DOHH2 (cell line): Measurements from ENCODE around the gene ZBTB7C.

ENCODE experiments used
- H3F3A ChIP-seq: fragments of 200-600 bp; sonication (generic), shearing (Covaris generic); 2 replicates; pipeline ENCODE4 v1.6.0; 2016; ENCODE audit warnings: antibody characterized with exemption, mild to moderate bottlenecking; ENCODE audit not compliant: control insufficient read depth, insufficient read depth
- H3K27ac ChIP-seq: fragments of 200-600 bp; sonication (generic); 2 replicates; pipeline ENCODE4 v1.5.1; 2014; ENCODE audit warnings: low read depth, mild to moderate bottlenecking, low read length, moderate library complexity
- H3K27me3 ChIP-seq: fragments of 200-600 bp; sonication (generic); 2 replicates; pipeline ENCODE4 v1.6.1; 2014; ENCODE audit warnings: mild to moderate bottlenecking, low read length, mixed read lengths; ENCODE audit not compliant: control insufficient read depth
- H3K36me3 ChIP-seq: fragments of 200-600 bp; sonication (generic); 2 replicates; pipeline ENCODE4 v1.6.1; 2014; ENCODE audit warnings: mild to moderate bottlenecking, low read length, moderate library complexity, mixed read lengths; ENCODE audit not compliant: control insufficient read depth
- H3K4me1 ChIP-seq: fragments of 200-600 bp; sonication (generic); 2 replicates; pipeline ENCODE4 v1.6.1; 2014; ENCODE audit warnings: mild to moderate bottlenecking, low read length, mixed read lengths; ENCODE audit not compliant: control insufficient read depth
- H3K4me2 ChIP-seq: fragments of 200-600 bp; sonication (generic); 2 replicates; pipeline ENCODE4 v1.6.0; 2014; ENCODE audit warnings: mild to moderate bottlenecking, low read length, moderate library complexity
- H3K4me3 ChIP-seq: fragments of 200-600 bp; sonication (generic); 2 replicates; pipeline ENCODE4 v1.5.1; 2014; ENCODE audit warnings: mild to moderate bottlenecking, low read length, mixed read lengths
- H3K79me2 ChIP-seq: fragments of 200-600 bp; sonication (generic); 2 replicates; pipeline ENCODE4 v1.6.1; 2014; ENCODE audit warnings: mild to moderate bottlenecking, low read length, mixed read lengths; ENCODE audit not compliant: control insufficient read depth
- H3K9me2 ChIP-seq: fragments of 200-600 bp; sonication (generic); replicated peaks from 2 replicates; pipeline ENCODE4 v1.6.1; 2014; ENCODE audit warnings: mild to moderate bottlenecking, low read length, mixed read lengths; ENCODE audit not compliant: control insufficient read depth
- H3K9me3 ChIP-seq: fragments of 200-600 bp; sonication (generic); 2 replicates; pipeline ENCODE4 v1.6.1; 2014; ENCODE audit warnings: antibody characterized with exemption, low read length, mixed read lengths; ENCODE audit not compliant: control insufficient read depth, insufficient read depth
- H4K20me1 ChIP-seq: fragments of 200-600 bp; sonication (generic); 2 replicates; pipeline ENCODE4 v1.6.0; 2014; ENCODE audit warnings: low read depth, mild to moderate bottlenecking, antibody characterized with exemption, low read length, moderate library complexity; ENCODE audit not compliant: control insufficient read depth, insufficient read depth
- EZH2phosphoT487 ChIP-seq: fragments of 200-600 bp; sonication (generic); IDR thresholded peaks from 2 replicates; pipeline ENCODE4 v1.6.1; 2017; ENCODE audit warnings: borderline replicate concordance, mild to moderate bottlenecking, antibody characterized with exemption, low read length, moderate library complexity, mixed read lengths
- TF ChIP-seq, protein P1 (sequence below): fragments of 200-600 bp; sonication (generic); IDR thresholded peaks from one replicate; pipeline ENCODE4 v1.5.1; 2014; ENCODE audit warnings: antibody characterized with exemption, mild to moderate bottlenecking, low read depth, low read length; ENCODE audit not compliant: poor library complexity, severe bottlenecking

ZBTB7C gene

DNA sequence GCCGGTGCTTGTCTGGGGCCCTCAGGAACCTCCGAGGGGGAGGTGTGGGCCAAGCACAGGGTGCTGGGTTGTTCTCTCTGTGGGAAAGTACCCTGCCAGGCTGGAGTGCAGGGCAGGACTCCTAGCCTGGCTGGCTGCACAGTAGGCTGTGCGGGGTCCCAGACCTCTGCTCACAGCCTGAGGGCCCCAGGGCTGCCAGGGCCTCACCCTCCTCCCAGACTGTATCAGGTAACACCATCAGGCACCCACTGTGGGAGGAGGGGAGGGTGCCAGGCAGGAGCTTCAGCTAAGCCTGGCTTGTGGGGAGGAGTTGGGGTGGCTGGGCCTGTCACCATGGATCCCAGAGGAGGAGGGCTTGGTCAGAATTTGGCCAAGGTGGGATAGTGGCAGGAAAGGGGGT lies 266.8 kb downstream of the ZBTB7C start:
- Histone ChIP-seq H3K27ac (no peak overlapping the region), H3K4me3 (no peak overlapping the region), H3K36me3 (no peaks in the 10 kb centered on the region), H3K9me3 (no peaks in the 10 kb centered on the region), H3K4me1 (0 out of 2 replicates have a peak, but pooled peaks cover 3% of the 10 kb centered on the region), H3K79me2 (no peaks in the 10 kb centered on the region), H3K9me2 (no peaks in the 10 kb centered on the region), H3F3A (no peaks in the 10 kb centered on the region), H3K27me3 (no peaks in the 10 kb centered on the region), H4K20me1 (no peaks in the 10 kb centered on the region), H3K4me2 (no peak overlapping the region)
- TF ChIP-seq, protein P1, sequence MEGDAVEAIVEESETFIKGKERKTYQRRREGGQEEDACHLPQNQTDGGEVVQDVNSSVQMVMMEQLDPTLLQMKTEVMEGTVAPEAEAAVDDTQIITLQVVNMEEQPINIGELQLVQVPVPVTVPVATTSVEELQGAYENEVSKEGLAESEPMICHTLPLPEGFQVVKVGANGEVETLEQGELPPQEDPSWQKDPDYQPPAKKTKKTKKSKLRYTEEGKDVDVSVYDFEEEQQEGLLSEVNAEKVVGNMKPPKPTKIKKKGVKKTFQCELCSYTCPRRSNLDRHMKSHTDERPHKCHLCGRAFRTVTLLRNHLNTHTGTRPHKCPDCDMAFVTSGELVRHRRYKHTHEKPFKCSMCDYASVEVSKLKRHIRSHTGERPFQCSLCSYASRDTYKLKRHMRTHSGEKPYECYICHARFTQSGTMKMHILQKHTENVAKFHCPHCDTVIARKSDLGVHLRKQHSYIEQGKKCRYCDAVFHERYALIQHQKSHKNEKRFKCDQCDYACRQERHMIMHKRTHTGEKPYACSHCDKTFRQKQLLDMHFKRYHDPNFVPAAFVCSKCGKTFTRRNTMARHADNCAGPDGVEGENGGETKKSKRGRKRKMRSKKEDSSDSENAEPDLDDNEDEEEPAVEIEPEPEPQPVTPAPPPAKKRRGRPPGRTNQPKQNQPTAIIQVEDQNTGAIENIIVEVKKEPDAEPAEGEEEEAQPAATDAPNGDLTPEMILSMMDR: no peak
- TF ChIP-seq EZH2phosphoT487: no peak

DNA sequence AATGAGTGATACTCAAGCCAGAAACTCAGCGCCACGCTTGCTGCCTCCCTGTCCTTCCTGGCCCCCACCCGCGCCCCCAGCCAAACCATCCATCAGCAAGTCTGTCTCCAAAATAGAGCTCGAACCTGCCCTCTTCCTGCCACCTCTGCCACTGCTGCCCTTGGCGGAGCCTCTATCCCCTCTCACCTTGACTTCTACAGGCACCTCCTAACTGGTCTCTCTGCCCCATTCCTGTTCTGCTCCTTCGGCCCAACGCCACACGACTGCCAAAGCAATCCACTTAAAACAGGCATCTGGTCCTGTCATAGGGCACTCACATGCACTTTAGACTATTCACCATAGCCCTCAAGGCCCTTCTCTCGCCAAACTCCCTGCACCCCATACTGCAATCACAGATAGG lies 268.5 kb downstream of the ZBTB7C start:
- no peaks in the 10 kb centered on the region for H3K9me3 ChIP-seq
- TF ChIP-seq EZH2phosphoT487: no peak
- TF ChIP-seq, protein P1: no peak
- no peaks in the 10 kb centered on the region for H3K79me2 ChIP-seq
- no peak overlapping the region for H3K4me2 ChIP-seq
- H3K4me3 ChIP-seq: no peak overlapping the region
- no peak overlapping the region for H3K27ac ChIP-seq
- no peaks in the 10 kb centered on the region for H3K27me3 ChIP-seq
- no peaks in the 10 kb centered on the region for H3F3A ChIP-seq
- no peaks in the 10 kb centered on the region for H3K9me2 ChIP-seq
- 0 out of 2 replicates have a peak, but pooled peaks cover 3% of the 10 kb centered on the region for H3K4me1 ChIP-seq
- H4K20me1 ChIP-seq: no peaks in the 10 kb centered on the region
- H3K36me3 ChIP-seq: no peaks in the 10 kb centered on the region

DNA sequence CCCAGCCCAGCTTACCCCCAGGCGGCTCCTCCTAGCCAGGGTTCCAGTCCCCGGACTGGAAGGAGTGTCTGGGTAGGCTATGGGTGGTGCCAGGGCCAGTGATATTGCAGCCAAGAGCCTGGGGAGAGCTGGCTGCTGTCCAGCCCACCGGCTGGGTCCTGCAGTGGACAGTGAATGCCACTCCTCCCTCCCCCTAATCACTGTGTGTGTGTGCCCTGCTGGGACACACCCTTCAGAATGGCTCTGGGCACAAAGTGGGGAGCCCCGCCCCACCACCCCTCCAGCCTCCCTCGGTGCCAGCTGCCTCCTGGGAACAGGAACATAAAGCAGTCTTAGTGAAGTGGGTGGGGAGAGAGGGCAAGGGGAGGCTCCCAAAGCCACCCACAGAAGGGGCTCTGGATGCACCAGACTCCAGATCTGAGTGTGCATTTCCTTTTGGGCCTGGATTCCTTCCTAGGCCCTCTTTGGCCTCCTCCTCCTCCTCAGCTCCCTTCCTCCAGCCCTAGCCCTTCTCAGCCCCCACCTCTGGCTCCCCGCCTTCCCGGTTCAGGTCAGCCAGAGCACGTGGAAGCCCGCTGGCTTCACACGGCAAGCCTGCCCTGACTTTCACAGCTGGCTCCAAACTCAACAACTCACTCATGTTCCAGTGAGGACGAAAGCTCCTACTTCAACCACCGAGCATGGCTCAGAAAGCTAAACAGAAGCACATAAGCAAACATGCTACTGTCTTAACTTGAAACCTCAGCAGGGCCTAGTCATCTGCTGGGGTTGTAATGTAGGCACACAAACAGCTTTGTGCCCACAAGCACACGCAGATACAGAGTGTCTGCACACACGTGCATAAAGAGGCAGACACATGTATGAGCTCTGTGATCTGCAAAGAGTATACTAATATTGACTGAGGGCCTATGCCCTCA lies 269.5 kb downstream of the ZBTB7C start:
- TF ChIP-seq EZH2phosphoT487: no peak
- TF ChIP-seq, protein P1: no peak
- H3K36me3 ChIP-seq: no peaks in the 10 kb centered on the region

More for the DNA sequence above, 269.5 kb downstream of the ZBTB7C start:
- Histone ChIP-seq H3K9me3 (no peaks in the 10 kb centered on the region), H3K27ac (no peak overlapping the region), H3K79me2 (no peaks in the 10 kb centered on the region), H3F3A (no peaks in the 10 kb centered on the region), H3K9me2 (no peaks in the 10 kb centered on the region), H3K27me3 (no peaks in the 10 kb centered on the region), H3K4me1 (0 out of 2 replicates have a peak, but pooled peaks cover 3% of the 10 kb centered on the region), H4K20me1 (no peaks in the 10 kb centered on the region), H3K4me3 (no peak overlapping the region), H3K4me2 (no peak overlapping the region)
